K562 (cell line): ENCODE data around the gene USP1.

Source experiments
- ERF ChIP-seq: fragments of 450-650 bp; formaldehyde crosslinking; IDR thresholded peaks from 2 replicates; pipeline ENCODE4 v1.4.0; 2020; ENCODE audit warnings: mild to moderate bottlenecking, mixed read lengths
- EZH2 ChIP-seq: IDR thresholded peaks from 2 replicates; pipeline ENCODE4 v1.6.1; 2012; ENCODE audit warnings: low read depth, mild to moderate bottlenecking, inconsistent platforms, low read length, borderline replicate concordance
- NR1H2 ChIP-seq: sonication (generic); formaldehyde crosslinking; IDR thresholded peaks from 2 replicates; pipeline ENCODE4 v1.4.0; 2020; ENCODE audit warnings: mild to moderate bottlenecking, missing genetic modification reagents
- PHF20 ChIP-seq: fragments of 450-650 bp; IDR thresholded peaks from 2 replicates; pipeline ENCODE4 v1.6.1; 2018; ENCODE audit not compliant: partially characterized antibody
- POLR2AphosphoS5 ChIP-seq: IDR thresholded peaks from 2 replicates; pipeline ENCODE4 v1.6.1; 2011; ENCODE audit warnings: mild to moderate bottlenecking, low read depth, low read length, moderate library complexity; ENCODE audit not compliant: control insufficient read depth, insufficient read depth
- RBBP5 ChIP-seq: fragments of 200-600 bp; sonication (generic); IDR thresholded peaks from 2 replicates; pipeline ENCODE4 v1.6.1; 2012; ENCODE audit warnings: borderline replicate concordance, mild to moderate bottlenecking, low read length, control low read depth, inconsistent platforms; ENCODE audit not compliant: insufficient read depth, poor library complexity, severe bottlenecking
- SPI1 ChIP-seq: IDR thresholded peaks from 2 replicates; pipeline ENCODE4 v1.6.1; 2011; ENCODE audit warnings: low read depth, low read length, control low read depth, borderline replicate concordance
- ZNF12 ChIP-seq: sonication (generic); formaldehyde crosslinking; IDR thresholded peaks from 2 replicates; pipeline ENCODE4 v1.4.0; 2020; ENCODE audit warnings: mild to moderate bottlenecking, missing genetic modification reagents
- TF ChIP-seq, protein P1 (sequence below): fragments of 250-450 bp; sonication (Bioruptor Pico); IDR thresholded peaks from 2 replicates; pipeline ENCODE4 v1.8.0; 2022; ENCODE audit warnings: moderate library complexity, mild to moderate bottlenecking, inconsistent platforms
- TF ChIP-seq, protein P2 (sequence below), 3 experiments: IDR thresholded peaks in 2 of 3; conservative IDR thresholded peaks in 1 of 3; 2 replicates each; pipeline ENCODE4 v1.5.1; 2011 to 2012; ENCODE audit warnings: low read length in 3 of 3, mild to moderate bottlenecking in 3 of 3, control low read depth in 2 of 3, improper control_type of control experiment in 1 of 3, inconsistent platforms in 1 of 3, low read depth in 1 of 3, mixed read lengths in 1 of 3, moderate library complexity in 1 of 3; ENCODE audit not compliant: insufficient read depth in 2 of 3
- TF ChIP-seq, protein P3 (sequence below): sonication (generic); formaldehyde crosslinking; IDR thresholded peaks from 2 replicates; pipeline ENCODE4 v1.8.0; 2022; ENCODE audit warnings: missing genetic modification reagents, mild to moderate bottlenecking, borderline replicate concordance

DNA sequence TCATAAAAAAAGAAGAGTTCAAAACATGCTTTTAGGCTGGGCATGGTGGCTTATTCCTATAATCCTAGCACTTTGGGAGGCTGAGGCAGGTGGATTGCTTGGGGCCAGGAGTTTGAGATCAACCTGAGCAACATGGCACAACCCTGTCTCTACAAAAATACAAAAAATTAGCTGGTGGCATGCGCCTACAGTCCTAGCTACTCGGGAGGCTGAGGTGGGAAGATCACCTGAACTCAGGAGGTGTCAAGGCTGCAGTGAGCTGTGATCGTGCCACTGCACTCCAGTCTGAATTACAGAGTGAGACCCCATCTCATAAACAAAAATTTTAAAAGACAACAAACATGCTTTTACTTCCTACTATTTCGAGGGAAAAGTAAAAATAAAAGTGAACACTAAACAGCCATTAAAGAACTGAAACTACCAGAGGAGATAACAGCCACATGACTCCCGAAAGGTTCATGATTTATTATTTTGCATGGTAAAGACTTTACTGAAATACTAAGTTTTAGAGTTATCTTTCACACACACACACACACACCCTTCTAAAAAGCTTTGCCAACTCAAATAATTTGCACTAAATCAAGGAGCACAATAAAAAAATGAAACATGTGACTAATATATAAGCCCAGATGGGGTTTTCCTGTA, 48.1 kb downstream of the USP1 start:
- TF ChIP-seq SPI1 (no peak), ZNF12 (no peak), POLR2AphosphoS5 (no peak), PHF20 (no peak), NR1H2 (CRISPR knock-in tag) (no peak), EZH2 (no peak), RBBP5 (no peak), ERF (no peak)
- TF ChIP-seq, protein P1, sequence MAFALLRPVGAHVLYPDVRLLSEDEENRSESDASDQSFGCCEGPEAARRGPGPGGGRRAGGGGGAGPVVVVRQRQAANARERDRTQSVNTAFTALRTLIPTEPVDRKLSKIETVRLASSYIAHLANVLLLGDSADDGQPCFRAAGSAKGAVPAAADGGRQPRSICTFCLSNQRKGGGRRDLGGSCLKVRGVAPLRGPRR, result no peak
- TF ChIP-seq, protein P2, sequence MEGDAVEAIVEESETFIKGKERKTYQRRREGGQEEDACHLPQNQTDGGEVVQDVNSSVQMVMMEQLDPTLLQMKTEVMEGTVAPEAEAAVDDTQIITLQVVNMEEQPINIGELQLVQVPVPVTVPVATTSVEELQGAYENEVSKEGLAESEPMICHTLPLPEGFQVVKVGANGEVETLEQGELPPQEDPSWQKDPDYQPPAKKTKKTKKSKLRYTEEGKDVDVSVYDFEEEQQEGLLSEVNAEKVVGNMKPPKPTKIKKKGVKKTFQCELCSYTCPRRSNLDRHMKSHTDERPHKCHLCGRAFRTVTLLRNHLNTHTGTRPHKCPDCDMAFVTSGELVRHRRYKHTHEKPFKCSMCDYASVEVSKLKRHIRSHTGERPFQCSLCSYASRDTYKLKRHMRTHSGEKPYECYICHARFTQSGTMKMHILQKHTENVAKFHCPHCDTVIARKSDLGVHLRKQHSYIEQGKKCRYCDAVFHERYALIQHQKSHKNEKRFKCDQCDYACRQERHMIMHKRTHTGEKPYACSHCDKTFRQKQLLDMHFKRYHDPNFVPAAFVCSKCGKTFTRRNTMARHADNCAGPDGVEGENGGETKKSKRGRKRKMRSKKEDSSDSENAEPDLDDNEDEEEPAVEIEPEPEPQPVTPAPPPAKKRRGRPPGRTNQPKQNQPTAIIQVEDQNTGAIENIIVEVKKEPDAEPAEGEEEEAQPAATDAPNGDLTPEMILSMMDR (IDR thresholded peaks at IDR 0.05 in 2 of 3, conservative IDR thresholded peaks at IDR 0.05 in 1 of 3; ENCODE audit: insufficient read depth in 2 of 3, low read depth in 1 of 3, low read length in 3 of 3), result no peak
- TF ChIP-seq, protein P3, sequence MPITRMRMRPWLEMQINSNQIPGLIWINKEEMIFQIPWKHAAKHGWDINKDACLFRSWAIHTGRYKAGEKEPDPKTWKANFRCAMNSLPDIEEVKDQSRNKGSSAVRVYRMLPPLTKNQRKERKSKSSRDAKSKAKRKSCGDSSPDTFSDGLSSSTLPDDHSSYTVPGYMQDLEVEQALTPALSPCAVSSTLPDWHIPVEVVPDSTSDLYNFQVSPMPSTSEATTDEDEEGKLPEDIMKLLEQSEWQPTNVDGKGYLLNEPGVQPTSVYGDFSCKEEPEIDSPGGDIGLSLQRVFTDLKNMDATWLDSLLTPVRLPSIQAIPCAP (CRISPR knock-in tag), result no peak
